Measurements from ENCODE around the gene VEGFC. TPM values are rescaled to one million over a fixed set of nuclear protein-coding genes. Genes with fewer than 3 reads are reported as not detected.

VEGFC gene, protein sequence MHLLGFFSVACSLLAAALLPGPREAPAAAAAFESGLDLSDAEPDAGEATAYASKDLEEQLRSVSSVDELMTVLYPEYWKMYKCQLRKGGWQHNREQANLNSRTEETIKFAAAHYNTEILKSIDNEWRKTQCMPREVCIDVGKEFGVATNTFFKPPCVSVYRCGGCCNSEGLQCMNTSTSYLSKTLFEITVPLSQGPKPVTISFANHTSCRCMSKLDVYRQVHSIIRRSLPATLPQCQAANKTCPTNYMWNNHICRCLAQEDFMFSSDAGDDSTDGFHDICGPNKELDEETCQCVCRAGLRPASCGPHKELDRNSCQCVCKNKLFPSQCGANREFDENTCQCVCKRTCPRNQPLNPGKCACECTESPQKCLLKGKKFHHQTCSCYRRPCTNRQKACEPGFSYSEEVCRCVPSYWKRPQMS
- total RNA-seq (ENCODE audit: low replicate concordance): 1.3 and 1.6 TPM in 2 replicates

DNA sequence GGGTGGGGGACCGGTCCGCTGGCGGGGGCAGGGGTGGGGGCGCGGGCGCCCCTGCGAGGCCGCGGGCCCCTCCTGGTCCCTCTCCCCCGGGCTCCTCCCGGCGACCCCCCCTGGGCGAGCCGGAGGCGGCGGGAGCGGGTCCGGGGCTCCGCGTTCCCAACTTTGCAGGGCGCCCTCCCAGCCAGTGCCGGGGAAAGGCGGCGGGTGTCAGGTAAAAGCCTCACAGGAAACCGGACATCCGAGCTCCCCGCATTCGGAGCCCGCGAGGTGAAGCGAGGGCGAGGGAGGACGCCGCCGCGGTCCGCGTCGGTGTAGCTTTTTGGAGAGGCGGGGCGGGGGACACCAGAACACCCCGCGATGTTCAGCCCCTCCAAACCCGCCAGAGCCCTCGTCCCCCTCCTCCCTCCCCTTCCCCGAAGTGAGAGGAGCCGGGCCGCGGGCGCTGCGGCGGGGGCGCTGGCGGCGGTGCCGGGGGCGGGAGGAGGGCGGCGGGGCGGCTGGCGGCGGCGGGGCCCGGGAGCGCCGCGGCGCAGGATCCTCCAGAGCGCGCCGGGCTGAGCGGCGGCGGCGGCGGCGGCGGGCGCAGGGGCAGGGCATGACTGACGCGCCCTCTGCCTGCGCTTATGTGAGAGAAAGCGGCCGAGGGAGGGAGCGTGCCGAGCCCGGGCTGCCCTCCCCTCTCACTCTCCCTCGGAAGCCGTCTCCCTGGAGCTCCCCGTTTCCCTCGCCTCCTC, at the start of gene VEGFC:
TSS of gene VEGFC (minus strand) at position 597 of the 734 bp plus-strand sequence. CDS start 611 bp downstream, outside the sequence.
- H3K4me1 ChIP-seq: no peaks in the 10 kb centered on the region
- H4K20me1 ChIP-seq (ENCODE audit: low read depth): no peaks in the 10 kb centered on the region
- H3K9me3 ChIP-seq (ENCODE audit: low read depth): no peaks in the 10 kb centered on the region
- Mint-ChIP-seq H3K27me3 (ENCODE audit: insufficient read depth, low read depth) (peaks cover 11% of the 10 kb centered on the region), H3K36me3 (no peaks in the 10 kb centered on the region), H3K4me3 (peak within 1 kb of the TSS; percentile 91), H3K9me3 (no peaks in the 10 kb centered on the region), H3K4me1 (peaks cover 35% of the 10 kb centered on the region), H3K27ac (no peak within 1 kb of the TSS)
- DNase-seq (ENCODE audit: low spot score): peak; percentile 89
- H3K4me3 ChIP-seq: peak within 1 kb of the TSS; percentile 82
- TF ChIP-seq, protein P1, sequence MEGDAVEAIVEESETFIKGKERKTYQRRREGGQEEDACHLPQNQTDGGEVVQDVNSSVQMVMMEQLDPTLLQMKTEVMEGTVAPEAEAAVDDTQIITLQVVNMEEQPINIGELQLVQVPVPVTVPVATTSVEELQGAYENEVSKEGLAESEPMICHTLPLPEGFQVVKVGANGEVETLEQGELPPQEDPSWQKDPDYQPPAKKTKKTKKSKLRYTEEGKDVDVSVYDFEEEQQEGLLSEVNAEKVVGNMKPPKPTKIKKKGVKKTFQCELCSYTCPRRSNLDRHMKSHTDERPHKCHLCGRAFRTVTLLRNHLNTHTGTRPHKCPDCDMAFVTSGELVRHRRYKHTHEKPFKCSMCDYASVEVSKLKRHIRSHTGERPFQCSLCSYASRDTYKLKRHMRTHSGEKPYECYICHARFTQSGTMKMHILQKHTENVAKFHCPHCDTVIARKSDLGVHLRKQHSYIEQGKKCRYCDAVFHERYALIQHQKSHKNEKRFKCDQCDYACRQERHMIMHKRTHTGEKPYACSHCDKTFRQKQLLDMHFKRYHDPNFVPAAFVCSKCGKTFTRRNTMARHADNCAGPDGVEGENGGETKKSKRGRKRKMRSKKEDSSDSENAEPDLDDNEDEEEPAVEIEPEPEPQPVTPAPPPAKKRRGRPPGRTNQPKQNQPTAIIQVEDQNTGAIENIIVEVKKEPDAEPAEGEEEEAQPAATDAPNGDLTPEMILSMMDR (IDR thresholded peaks at IDR 0.05): peak; percentile 9
- TF ChIP-seq EZH2 (IDR thresholded peaks at IDR 0.05) (peak; percentile 49), EZH2phosphoT487 (IDR thresholded peaks at IDR 0.05) (no peak)
- no peak within 1 kb of the TSS for H3K9ac ChIP-seq
- peaks cover 45% of the 10 kb centered on the region for H3K27me3 ChIP-seq
- H3F3A ChIP-seq (ENCODE audit: low read depth): peaks cover 12% of the 10 kb centered on the region
- peak within 1 kb of the TSS; percentile 94 for H3K4me2 ChIP-seq
- no peaks in the 10 kb centered on the region for H3K79me2 ChIP-seq (ENCODE audit: low read depth)
- peak within 1 kb of the TSS; percentile 99 for H2AFZ ChIP-seq (replicated peaks)
- H3K27ac ChIP-seq: no peak within 1 kb of the TSS
- H3K36me3 ChIP-seq: no peaks in the 10 kb centered on the region

DNA sequence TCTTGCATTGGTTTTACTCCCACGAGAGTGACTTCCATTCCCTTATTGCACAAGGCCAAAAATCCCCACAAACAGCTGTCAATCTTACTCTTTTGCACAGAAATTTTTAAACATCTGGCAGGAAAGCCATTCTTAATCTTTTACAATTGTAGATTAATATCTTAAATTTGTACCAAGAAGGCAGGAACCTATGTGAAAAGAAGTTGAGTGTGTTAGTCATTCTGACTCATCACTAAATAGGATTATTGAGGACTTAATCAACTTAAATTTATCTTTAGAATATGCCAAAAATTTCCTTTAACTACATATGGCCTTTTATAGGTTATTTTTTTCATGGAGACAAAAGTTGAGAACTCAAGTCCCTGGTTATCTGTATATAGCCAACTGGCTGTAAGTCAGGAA, 49.0 kb upstream of the VEGFC start:
- Histone ChIP-seq H4K20me1 (ENCODE audit: low read depth) (no peaks in the 10 kb centered on the region), H3K79me2 (ENCODE audit: low read depth) (no peaks in the 10 kb centered on the region), H3K27me3 (no peaks in the 10 kb centered on the region), H3K4me1 (no peaks in the 10 kb centered on the region), H3K4me3 (no peak overlapping the region), H3K9ac (no peak overlapping the region), H3K27ac (no peak overlapping the region), H3K36me3 (no peaks in the 10 kb centered on the region), H3K4me2 (no peak overlapping the region), H2AFZ (replicated peaks) (no peak overlapping the region), H3K9me3 (ENCODE audit: low read depth) (no peaks in the 10 kb centered on the region), H3F3A (ENCODE audit: low read depth) (no peaks in the 10 kb centered on the region)
- Mint-ChIP-seq H3K27me3 (ENCODE audit: insufficient read depth, low read depth) (no peaks in the 10 kb centered on the region), H3K4me1 (peaks cover 3% of the 10 kb centered on the region), H3K27ac (no peak overlapping the region), H3K4me3 (no peak overlapping the region), H3K36me3 (no peaks in the 10 kb centered on the region), H3K9me3 (peaks cover 12% of the 10 kb centered on the region)
- DNase-seq (ENCODE audit: low spot score): no peak
- TF ChIP-seq EZH2phosphoT487 (IDR thresholded peaks at IDR 0.05) (no peak), EZH2 (IDR thresholded peaks at IDR 0.05) (no peak)
- TF ChIP-seq, protein P1 (IDR thresholded peaks at IDR 0.05): no peak

DNA sequence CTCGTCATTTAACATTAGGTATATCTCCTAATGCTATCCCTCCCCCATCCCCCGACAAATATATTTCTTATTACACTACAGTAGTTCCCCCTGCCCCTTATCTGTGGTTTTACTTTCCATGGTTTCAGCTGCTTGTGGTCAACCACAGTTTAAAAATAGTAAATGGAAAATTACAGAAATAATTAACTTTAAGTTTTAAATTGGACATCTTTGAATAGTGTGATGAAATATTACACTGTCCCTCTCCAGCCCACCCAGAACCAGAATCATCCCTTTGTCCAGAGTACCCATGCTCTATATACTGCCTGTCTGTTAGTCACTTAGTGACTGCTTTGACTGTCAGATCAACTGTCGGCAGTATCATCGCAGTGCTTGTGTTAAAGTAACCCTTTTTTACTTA, 47.4 kb upstream of the VEGFC start:
- Histone ChIP-seq H3K79me2 (ENCODE audit: low read depth) (no peaks in the 10 kb centered on the region), H3K4me3 (no peak overlapping the region), H3K27ac (no peak overlapping the region), H3F3A (ENCODE audit: low read depth) (no peaks in the 10 kb centered on the region), H3K4me2 (no peak overlapping the region), H3K4me1 (no peaks in the 10 kb centered on the region), H3K27me3 (no peaks in the 10 kb centered on the region), H4K20me1 (ENCODE audit: low read depth) (no peaks in the 10 kb centered on the region), H3K9me3 (ENCODE audit: low read depth) (no peaks in the 10 kb centered on the region), H2AFZ (replicated peaks) (no peak overlapping the region), H3K36me3 (no peaks in the 10 kb centered on the region), H3K9ac (no peak overlapping the region)
- Mint-ChIP-seq H3K27me3 (ENCODE audit: insufficient read depth, low read depth) (no peaks in the 10 kb centered on the region), H3K36me3 (no peaks in the 10 kb centered on the region), H3K27ac (no peak overlapping the region), H3K9me3 (peaks cover 6% of the 10 kb centered on the region), H3K4me1 (peaks cover 3% of the 10 kb centered on the region), H3K4me3 (no peak overlapping the region)
- DNase-seq (ENCODE audit: low spot score): no peak
- TF ChIP-seq EZH2phosphoT487 (IDR thresholded peaks at IDR 0.05): no peak

Data from neural progenitor cell (in vitro differentiated cells).